ENCODE results near the gene SCYL1.
A peak's percentile ranks its signal among the peaks of the same experiment; 100 is the strongest.
"Not testable (repeated sequence)": the region's sequence is repeated elsewhere in the genome, so short reads cannot be mapped to it uniquely, and the experiment has no call there.

SCYL1 gene

GRCh38 chr11:65555693-65556231, 30.9 kb downstream of the SCYL1 start:
- DNase-seq, result peak; percentile 37

GRCh38 chr11:65556470-65557279, 31.8 kb downstream of the SCYL1 start:
- DNase-seq, result no peak

- no peak for DNase-seq
Measured at GRCh38 chr11:65557280-65558001, 32.6 kb downstream of the SCYL1 start.

- no peak for DNase-seq
Measured at GRCh38 chr11:65558002-65558929, 33.4 kb downstream of the SCYL1 start, which contains the start of gene LTBP3. TSS of gene LTBP3 (minus strand) at chr11:65558359. CDS start at chr11:65557959, 400 bp downstream.

- DNase-seq, result no peak
Measured at GRCh38 chr11:65558930-65559509, 34.1 kb downstream of the SCYL1 start.

GRCh38 chr11:65559535-65559934, 34.7 kb downstream of the SCYL1 start:
- no peak for DNase-seq

GRCh38 chr11:65559951-65560537, 35.2 kb downstream of the SCYL1 start:
- DNase-seq, result no peak

GRCh38 chr11:65560555-65561418, 35.9 kb downstream of the SCYL1 start:
- no peak for DNase-seq

- no peak for DNase-seq
Measured at GRCh38 chr11:65562020-65562419, 37.1 kb downstream of the SCYL1 start.

- no peak for DNase-seq
Measured at GRCh38 chr11:65562788-65563187, 37.9 kb downstream of the SCYL1 start.

- no peak for DNase-seq
Measured at GRCh38 chr11:65563601-65564000, 38.7 kb downstream of the SCYL1 start.

GRCh38 chr11:65564879-65565559, 40.1 kb downstream of the SCYL1 start:
- DNase-seq, result not testable (repeated sequence)

GRCh38 chr11:65565624-65566453, 41.0 kb downstream of the SCYL1 start:
- DNase-seq, result peak; percentile 75

GRCh38 chr11:65569164-65569972, 44.5 kb downstream of the SCYL1 start:
- DNase-seq, result no peak

GRCh38 chr11:65569973-65570918, 45.4 kb downstream of the SCYL1 start, which contains the start of gene ZNRD2:
TSS of gene ZNRD2 (plus strand) at chr11:65570477. CDS start at chr11:65570492, 15 bp downstream.
- DNase-seq, result peak; percentile 99

GRCh38 chr11:65571420-65571819, 46.5 kb downstream of the SCYL1 start:
- DNase-seq, result no peak

GRCh38 chr11:65571940-65572339, 47.1 kb downstream of the SCYL1 start:
- DNase-seq, result no peak

Data from CD4-positive, alpha-beta T cell treated with Interleukin-15 for 1 hour (primary cell).